SH-SY5Y (cell line): ENCODE measurements around the gene ARFGAP3.

Experiments used
- GATA2 ChIP-seq: IDR thresholded peaks from 2 replicates; pipeline ENCODE4 v1.6.1; 2011; ENCODE audit warnings: mild to moderate bottlenecking, low read depth, low read length
- GATA3 ChIP-seq: IDR thresholded peaks from 2 replicates; pipeline ENCODE4 v1.6.1; 2011; ENCODE audit warnings: low read depth, mild to moderate bottlenecking, low read length, moderate library complexity

Gene ARFGAP3

GRCh38 chr22:42794551-42795510, 62.2 kb downstream of the ARFGAP3 start:
- TF ChIP-seq GATA2 (no peak), GATA3 (no peak)

GRCh38 chr22:42793848-42794405, 63.1 kb downstream of the ARFGAP3 start:
- TF ChIP-seq GATA3: no peak
- TF ChIP-seq GATA2: no peak

GRCh38 chr22:42792909-42793847, 63.9 kb downstream of the ARFGAP3 start:
- TF ChIP-seq GATA2: no peak
- TF ChIP-seq GATA3: no peak

- TF ChIP-seq GATA2 (no peak), GATA3 (no peak)
Measured at GRCh38 chr22:42792453-42792908, 64.6 kb downstream of the ARFGAP3 start.

DNA sequence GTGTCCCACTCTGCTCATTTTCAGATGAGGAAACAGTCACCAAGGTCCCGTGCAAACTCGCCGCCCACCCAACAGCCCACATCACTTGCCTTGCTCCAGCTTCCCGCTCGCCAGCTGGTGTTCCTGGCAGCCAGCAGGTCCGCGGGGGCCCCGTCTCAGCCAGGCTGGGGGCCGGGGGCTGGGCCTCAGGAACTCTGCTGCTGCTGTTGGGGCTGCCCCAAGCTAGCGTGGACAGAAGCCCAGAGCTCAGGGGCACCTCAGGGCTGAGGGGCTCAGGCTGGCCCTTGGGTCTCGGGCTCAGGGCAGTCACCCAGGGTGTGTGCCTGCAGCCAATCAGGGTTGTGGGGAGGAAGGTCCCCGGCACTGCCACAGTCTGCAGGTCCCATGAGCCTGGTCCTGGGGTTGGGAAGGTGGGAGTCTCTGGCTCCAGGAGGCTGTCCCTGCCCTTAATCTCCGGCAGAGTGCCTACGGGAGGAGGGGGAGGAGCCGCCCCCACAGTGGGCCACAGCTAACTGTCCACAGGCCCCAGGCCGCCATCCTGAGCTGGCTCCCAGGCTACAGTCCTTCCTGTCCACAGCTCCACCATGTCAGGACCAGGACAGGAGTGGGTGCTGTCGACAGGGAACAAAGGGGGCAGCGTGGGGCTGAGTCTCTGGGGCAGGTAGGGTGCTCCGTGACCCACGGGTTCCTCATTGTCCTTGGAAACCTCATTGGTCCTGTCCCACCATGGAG, 65.2 kb downstream of the ARFGAP3 start:
- TF ChIP-seq GATA2 (no peak), GATA3 (no peak)

- TF ChIP-seq GATA2: no peak
- TF ChIP-seq GATA3: no peak
Measured at GRCh38 chr22:42788466-42788865, 68.6 kb downstream of the ARFGAP3 start.

- no peak for TF ChIP-seq GATA3
- no peak for TF ChIP-seq GATA2
Measured at GRCh38 chr22:42788021-42788420, 69.1 kb downstream of the ARFGAP3 start.

GRCh38 chr22:42787357-42787736, 69.7 kb downstream of the ARFGAP3 start:
- TF ChIP-seq GATA3 (no peak), GATA2 (no peak)

DNA sequence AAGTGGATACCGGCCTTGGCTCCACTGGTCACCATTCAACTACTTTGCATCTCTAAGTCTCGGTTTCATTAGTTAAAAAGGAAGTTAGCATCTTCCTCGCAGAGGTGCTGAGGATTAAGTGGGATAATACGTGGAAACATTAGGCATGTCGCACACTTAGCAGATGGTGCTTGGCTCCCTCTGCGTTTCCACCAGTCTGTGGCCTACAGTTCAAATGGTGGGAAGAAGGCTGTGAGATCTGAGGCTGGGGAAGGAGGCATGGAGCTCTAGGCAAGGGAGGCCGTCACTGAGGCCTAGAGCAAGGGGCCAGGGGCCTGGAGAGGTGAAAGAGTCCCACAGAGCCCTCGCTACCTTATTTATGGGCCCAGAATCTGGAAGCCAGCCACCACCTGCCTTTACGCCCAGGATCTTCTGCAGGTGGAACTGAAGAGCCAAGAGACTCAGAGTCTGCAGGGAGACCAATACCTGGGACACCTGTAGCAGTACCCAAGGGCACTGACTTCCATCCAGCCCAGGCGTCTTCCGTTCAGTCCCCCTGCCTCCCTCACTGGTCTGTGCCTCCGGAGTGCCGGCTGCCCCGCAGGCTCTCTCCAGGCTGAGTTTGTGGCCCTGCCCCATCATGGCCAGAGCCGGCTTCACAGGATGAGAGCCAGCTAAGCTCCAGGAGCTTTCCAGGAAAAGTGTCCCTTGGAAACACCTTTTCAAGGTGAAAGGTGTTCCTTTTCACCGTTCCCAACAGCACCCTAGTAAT, 70.3 kb downstream of the ARFGAP3 start:
- TF ChIP-seq GATA3 (no peak), GATA2 (no peak)

DNA sequence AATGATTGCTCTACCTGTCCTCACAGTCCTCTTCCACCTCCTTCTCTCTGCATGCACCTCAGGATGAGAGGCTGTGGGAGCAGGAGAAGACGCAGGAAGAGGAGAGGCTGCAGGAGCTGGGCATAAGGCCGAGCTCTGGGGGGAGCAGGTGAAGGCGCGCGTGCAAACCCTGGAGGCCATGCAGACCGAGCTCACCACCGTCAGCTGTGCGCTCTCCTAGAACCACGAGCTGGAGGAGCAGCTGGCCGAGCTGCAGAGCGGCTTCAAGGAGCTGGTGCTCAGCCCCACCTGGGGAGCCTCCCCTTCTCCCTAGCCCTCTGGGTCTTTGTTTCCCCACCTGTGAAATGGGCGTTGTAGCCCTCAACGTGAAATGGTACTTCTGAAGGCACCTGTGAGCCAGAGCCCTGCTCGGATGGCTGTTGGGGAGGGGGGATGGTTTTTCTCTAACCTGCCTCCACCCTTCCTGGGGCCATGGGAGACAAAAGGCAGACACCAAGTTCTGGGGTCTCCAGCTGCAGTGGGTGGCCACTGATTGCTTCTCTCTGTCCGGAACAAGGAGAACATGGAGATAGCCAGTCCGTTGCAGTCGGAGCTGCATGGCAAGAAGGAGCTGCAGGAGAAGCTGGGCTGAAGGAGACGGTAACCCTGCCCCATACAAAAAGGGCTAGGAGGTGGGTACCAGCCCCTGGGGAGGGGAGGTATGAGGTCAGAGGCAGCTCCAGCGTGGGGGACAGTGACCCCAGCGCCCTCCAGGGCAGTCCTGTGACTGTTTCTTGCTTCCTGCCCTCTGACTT, 71.2 kb downstream of the ARFGAP3 start:
- no peak for TF ChIP-seq GATA3
- TF ChIP-seq GATA2: no peak

DNA sequence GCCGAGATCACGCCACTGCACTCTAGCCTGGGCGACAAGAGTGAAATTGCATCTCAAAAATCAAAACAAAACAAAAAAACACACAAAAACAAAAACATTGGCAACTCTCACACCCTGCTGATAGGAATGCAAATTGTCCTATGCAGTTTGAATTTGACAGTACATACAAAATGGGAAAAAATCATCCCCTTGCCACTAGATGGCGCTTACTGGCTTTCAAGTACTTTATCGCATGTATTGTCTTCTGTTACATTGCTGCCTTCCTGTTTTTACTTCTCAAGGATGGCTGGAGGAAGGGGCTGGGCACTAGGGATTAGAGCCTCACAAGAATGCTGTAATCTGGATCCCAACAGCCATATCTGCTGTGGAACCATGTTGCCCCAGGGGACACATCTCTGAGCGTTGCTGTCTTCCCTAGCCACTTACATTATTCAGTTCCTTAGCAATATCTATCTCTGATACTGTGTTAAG, 77.0 kb downstream of the ARFGAP3 start:
- TF ChIP-seq GATA3 (no peak), GATA2 (no peak)

DNA sequence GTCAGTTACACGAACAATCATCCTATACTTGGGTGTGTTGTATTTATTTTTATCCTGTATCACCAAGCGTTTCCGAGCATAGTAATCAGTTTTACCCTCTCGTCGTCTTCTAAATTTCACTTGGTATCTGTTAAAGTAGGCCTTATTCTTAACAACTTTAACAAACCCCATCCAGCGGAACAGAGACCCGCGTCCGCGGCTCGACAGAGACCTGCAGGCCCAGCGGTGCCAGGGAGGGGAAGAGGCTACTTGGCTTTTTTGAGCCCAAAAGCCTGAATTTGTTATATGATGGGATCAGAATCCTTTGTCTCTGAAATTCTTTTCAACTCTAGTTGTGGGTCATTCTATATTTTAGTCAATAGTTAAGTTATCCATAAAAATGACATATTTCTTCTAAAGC, 79.9 kb downstream of the ARFGAP3 start:
- TF ChIP-seq GATA3 (no peak), GATA2 (no peak)
